Transverse colon (tissue), 4 donors: ENCODE measurements around the gene ACP4.

Source experiments
- EP300 ChIP-seq: sonication (generic); formaldehyde crosslinking; IDR thresholded peaks from one replicate; pipeline ENCODE4 v1.6.1; 2017; ENCODE audit warnings: antibody characterized with exemption, low read depth
- POLR2A ChIP-seq: fragments of 450-650 bp; IDR thresholded peaks from one replicate; pipeline ENCODE4 v1.6.1; 2016; ENCODE audit warnings: antibody characterized with exemption, mild to moderate bottlenecking, moderate library complexity
- POLR2AphosphoS5 ChIP-seq, 3 donors: sonication (generic); formaldehyde crosslinking; IDR thresholded peaks; one replicate each; pipeline ENCODE4 v1.6.1; 2016; ENCODE audit warnings: antibody characterized with exemption in 3 of 3
- TF ChIP-seq, protein P1 (sequence below), 5 experiments: fragments of 200-600 bp in 3 of 5; fragments of 450-650 bp in 2 of 5; sonication (generic) in 3 of 5; IDR thresholded peaks; 1 replicate in 2 of 5; 2 replicates in 3 of 5; pipeline ENCODE4 v1.5.1; 2016 to 2017; ENCODE audit warnings: antibody characterized with exemption in 5 of 5, inconsistent platforms in 3 of 5, mild to moderate bottlenecking in 2 of 5, moderate library complexity in 1 of 5

DNA sequence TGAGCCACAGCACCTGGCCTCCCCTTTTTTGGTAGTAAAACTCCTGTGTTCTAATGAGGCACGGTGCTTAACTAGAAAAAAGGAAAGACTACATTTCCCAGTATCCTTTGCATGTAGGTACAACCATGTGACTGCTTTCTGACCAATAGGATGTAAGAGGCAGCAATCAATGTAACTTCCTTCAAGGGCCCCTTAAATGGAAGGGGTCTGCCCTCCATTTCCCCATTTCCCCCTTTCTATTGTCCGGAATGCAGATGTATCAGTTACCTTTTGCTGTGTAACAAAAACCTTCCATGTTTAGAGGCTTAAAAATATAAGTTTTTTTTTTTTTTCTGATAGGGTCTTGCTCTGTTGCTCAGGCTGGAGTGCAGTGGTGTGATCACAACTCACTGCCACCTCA lies 17.7 kb upstream of the ACP4 start:
- TF ChIP-seq EP300: no peak
- no peak for TF ChIP-seq POLR2AphosphoS5 (IDR thresholded peaks at IDR 0.05)
- TF ChIP-seq, protein P1, sequence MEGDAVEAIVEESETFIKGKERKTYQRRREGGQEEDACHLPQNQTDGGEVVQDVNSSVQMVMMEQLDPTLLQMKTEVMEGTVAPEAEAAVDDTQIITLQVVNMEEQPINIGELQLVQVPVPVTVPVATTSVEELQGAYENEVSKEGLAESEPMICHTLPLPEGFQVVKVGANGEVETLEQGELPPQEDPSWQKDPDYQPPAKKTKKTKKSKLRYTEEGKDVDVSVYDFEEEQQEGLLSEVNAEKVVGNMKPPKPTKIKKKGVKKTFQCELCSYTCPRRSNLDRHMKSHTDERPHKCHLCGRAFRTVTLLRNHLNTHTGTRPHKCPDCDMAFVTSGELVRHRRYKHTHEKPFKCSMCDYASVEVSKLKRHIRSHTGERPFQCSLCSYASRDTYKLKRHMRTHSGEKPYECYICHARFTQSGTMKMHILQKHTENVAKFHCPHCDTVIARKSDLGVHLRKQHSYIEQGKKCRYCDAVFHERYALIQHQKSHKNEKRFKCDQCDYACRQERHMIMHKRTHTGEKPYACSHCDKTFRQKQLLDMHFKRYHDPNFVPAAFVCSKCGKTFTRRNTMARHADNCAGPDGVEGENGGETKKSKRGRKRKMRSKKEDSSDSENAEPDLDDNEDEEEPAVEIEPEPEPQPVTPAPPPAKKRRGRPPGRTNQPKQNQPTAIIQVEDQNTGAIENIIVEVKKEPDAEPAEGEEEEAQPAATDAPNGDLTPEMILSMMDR (IDR thresholded peaks at IDR 0.05): no peak
- no peak for TF ChIP-seq POLR2A
